ENCODE measurements around the gene PXMP2.
"Not testable (repeated sequence)": the region's sequence is repeated elsewhere in the genome, so short reads cannot be mapped to it uniquely, and the experiment has no call there.

Gene PXMP2

DNA sequence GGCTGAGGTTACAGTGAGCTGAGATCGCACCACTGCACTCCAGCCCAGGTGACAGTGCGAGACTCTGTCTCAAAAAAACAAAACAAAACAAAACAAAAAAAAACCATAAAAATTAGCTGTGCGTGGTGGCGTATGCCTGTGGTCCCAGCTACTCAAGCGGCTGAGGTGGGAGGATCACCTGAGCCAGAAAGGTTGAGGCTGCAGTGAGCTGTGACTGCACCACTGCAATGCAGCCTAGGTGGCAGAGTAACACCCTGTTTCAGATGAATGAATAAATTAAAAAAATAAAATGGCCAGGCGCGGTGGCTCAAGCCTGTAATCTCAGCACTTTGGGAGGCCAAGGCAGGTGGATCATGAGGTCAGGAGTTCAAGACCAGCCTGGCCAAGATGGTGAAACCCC, 66.3 kb downstream of the PXMP2 start:
- DNase-seq (ENCODE audit: low spot score): not testable (repeated sequence)

DNA sequence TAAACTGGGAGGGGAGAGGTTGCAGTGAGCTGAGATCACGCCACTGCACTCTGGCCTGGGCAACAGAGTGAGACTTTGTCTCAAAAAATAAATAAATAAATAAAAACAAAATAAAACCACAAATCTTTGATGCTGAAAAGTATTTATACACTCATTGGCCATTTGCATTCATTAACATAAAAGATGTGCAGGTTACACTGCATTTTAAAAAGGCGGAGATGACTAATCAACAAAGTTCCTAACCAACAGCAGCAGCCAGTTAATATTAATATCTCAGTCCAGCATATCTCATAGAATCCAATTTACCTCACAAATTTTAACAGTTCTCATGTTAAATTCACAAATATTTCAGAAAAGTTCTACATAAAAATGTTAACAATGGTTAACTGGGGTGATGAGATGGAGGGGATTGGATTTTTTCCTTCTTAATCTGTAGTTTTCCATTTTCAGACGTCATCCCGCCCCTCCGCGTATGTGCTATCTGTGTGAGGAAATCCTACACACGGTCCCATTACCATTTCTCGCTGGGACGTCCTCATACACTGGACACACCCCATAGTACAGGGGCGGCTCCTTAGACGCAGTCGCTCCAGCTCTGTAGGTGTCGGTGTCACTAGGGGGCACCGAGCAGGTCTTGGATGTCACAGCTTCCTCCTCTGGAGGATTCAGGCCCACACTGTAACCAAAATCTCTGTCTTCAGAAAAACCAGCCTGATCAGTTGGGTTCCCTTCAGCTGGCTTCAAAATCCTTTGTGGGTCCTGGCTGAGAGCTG, 67.0 kb downstream of the PXMP2 start:
- no peak for DNase-seq (ENCODE audit: low spot score)

Data from CD4-positive, alpha-beta T cell treated with Interleukin-2 at 100 ng/mL for 4 hours (primary cell).